Spleen (tissue), 11 donors: ENCODE data around the gene SOD1. TPM values are rescaled to one million over a fixed set of nuclear protein-coding genes. Genes with fewer than 3 reads are reported as not detected.
"Not testable (repeated sequence)": the region's sequence is repeated elsewhere in the genome, so short reads cannot be mapped to it uniquely, and the experiment has no call there.

Experiments used
- DNase-seq: peaks from one replicate; pipeline ENCODE4 v3.0.0-alpha.2; 2020
- H3K27ac ChIP-seq, 8 donors: fragments of 200-600 bp; sonication (generic) in 7 of 8; 1 replicate in 4 of 8; 2 replicates in 4 of 8; pipeline versions ENCODE4 v1.5.0 to v1.8.0; 2016 to 2021; ENCODE audit warnings: inconsistent platforms in 4 of 8, mild to moderate bottlenecking in 4 of 8, moderate library complexity in 1 of 8
- H3K27me3 ChIP-seq, 7 donors: fragments of 200-600 bp; sonication (generic) in 6 of 7; replicated peaks in 1 of 7; 1 replicate in 4 of 7; 2 replicates in 3 of 7; pipeline versions ENCODE4 v1.5.0 to v1.8.0; 2016 to 2021; ENCODE audit warnings: inconsistent platforms in 3 of 7, mild to moderate bottlenecking in 1 of 7
- H3K36me3 ChIP-seq, 6 donors: fragments of 200-600 bp; sonication (generic) in 5 of 6; 1 replicate in 4 of 6; 2 replicates in 2 of 6; pipeline versions ENCODE4 v1.5.0 to v1.8.0; 2016 to 2021; ENCODE audit warnings: inconsistent platforms in 2 of 6
- H3K4me1 ChIP-seq, 6 donors: fragments of 200-600 bp; sonication (generic) in 5 of 6; 1 replicate in 3 of 6; 2 replicates in 3 of 6; pipeline versions ENCODE4 v1.5.0 to v1.8.0; 2016 to 2021; ENCODE audit warnings: inconsistent platforms in 3 of 6
- H3K4me3 ChIP-seq, 8 donors: fragments of 200-600 bp; sonication (generic) in 7 of 8; 1 replicate in 4 of 8; 2 replicates in 4 of 8; pipeline versions ENCODE4 v1.5.0 to v1.8.0; 2016 to 2021; ENCODE audit warnings: inconsistent platforms in 4 of 8, mild to moderate bottlenecking in 4 of 8, moderate library complexity in 2 of 8
- H3K9me3 ChIP-seq, 8 donors: fragments of 200-600 bp; sonication (generic) in 7 of 8; 1 replicate in 4 of 8; 2 replicates in 4 of 8; pipeline versions ENCODE4 v1.5.0 to v1.8.0; 2016 to 2021; ENCODE audit warnings: inconsistent platforms in 4 of 8
- CTCF ChIP-seq, 11 experiments: fragments of 200-600 bp in 7 of 11; fragments of 450-650 bp in 4 of 11; sonication (generic) in 4 of 11; IDR thresholded peaks in 8 of 11; conservative IDR thresholded peaks in 3 of 11; 1 replicate in 7 of 11; 2 replicates in 4 of 11; pipeline versions ENCODE4 v1.4.0 to v1.8.0; 2016 to 2021; ENCODE audit warnings: antibody characterized with exemption in 11 of 11, inconsistent platforms in 4 of 11, mild to moderate bottlenecking in 1 of 11
- POLR2A ChIP-seq, 3 donors: fragments of 450-650 bp; IDR thresholded peaks; one replicate each; pipeline ENCODE4 v1.5.1; 2017; ENCODE audit warnings: antibody characterized with exemption in 3 of 3, mild to moderate bottlenecking in 1 of 3
- POLR2AphosphoS5 ChIP-seq, 3 donors: sonication (generic); formaldehyde crosslinking; IDR thresholded peaks; one replicate each; pipeline ENCODE4 v1.5.1; 2017; ENCODE audit warnings: antibody characterized with exemption in 3 of 3
- WGBS, 5 donors: extraction: QIAGEN DNeasy Blood & Tissue Kit in 3 of 5; methylation state at CpG; one replicate each; pipeline versions ENCODE4 v1.1.5 to v1.1.7; 2013 to 2018; 5-methylcytosine and 5-hydroxymethylcytosine counted together
- intact Hi-C: fragments of 100-400 bp; cut with DNase I; formaldehyde crosslinking; loops from one replicate; pipeline ENCODE4 v1.15.0; 2023; ENCODE audit warnings: low total_unique reads
- polyA plus RNA-seq, 3 donors: library from polyadenylated mRNA; stranded (reverse); fragments of 200-250 nt; gene quantifications; one replicate each; pipeline ENCODE4 v1.2.1, GENCODE V29; 2013
- total RNA-seq, 7 donors: library from RNA; depleted of rRNA in 3 of 7; stranded (reverse); fragments of >200 nt in 3 of 7; fragmentation: NEBNext Ultra II Directional in 4 of 7; extraction: Animal tissue kit (Norgen Biotek cat#: 25700) in 4 of 7; gene quantifications; one replicate each; pipeline versions ENCODE4 v1.1.0 to v1.2.1, GENCODE V29; 2016 to 2021
- donor health status: healthy with polysubstance abuse.
- donor health status: DM: no; HTN: no; CAD: no; lungs with moderate emphysema.
- donor health status: DM: no; HTN: no; CAD: no.
- donor health status: Bipolar disorder and iron deficiency.
- donor health status: healthy.
- donor health status: DM: no; HTN: no; CAD: no.
- donor health status: DM: yes; HTN: yes; CAD: no.

The SOD1 gene
- total and polyA plus RNA-seq, 10 donors, result 81.9 to 255 (median 128) TPM

GRCh38 chr21:31654821-31655580 is 4.5 kb upstream of the SOD1 start:
- H3K27me3 ChIP-seq, DNase-seq, H3K9me3 ChIP-seq, H3K36me3 ChIP-seq, intact Hi-C loops: not testable (repeated sequence)
- peak in 1 of 3 donors; percentile 62 for TF ChIP-seq POLR2AphosphoS5 (IDR thresholded peaks at IDR 0.05)
- H3K4me1 ChIP-seq, result peaks cover 0 to 24% (median 5%) of the 10 kb centered on the region in 6 donors
- 40 to 58% (median 47%) methylated on average over 18 to 21 of the region's 21 CpGs for WGBS, 5 donors
- H3K4me3 ChIP-seq, result peak overlapping the region in 2 of 8 donors; percentile 13 to 48
- H3K27ac ChIP-seq, result peak overlapping the region in 3 of 8 donors; percentile 38 to 44 (median 42)

GRCh38 chr21:31656199-31657095 is 3.0 kb upstream of the SOD1 start:
- no peak for TF ChIP-seq POLR2A (IDR thresholded peaks at IDR 0.05)
- TF ChIP-seq POLR2AphosphoS5 (IDR thresholded peaks at IDR 0.05), result no peak
- TF ChIP-seq CTCF (IDR thresholded peaks at IDR 0.05 in 8 of 11, conservative IDR thresholded peaks at IDR 0.05 in 3 of 11), result no peak
- Histone ChIP-seq H3K4me1 (peaks cover 8 to 39% (median 17%) of the 10 kb centered on the region in 6 donors), H3K36me3 (peaks cover 0 to 3% (median 0%) of the 10 kb centered on the region in 6 donors), H3K9me3 (no peaks in the 10 kb centered on the region), H3K27ac (no peak overlapping the region), H3K4me3 (no peak overlapping the region), H3K27me3 (no peaks in the 10 kb centered on the region)
- WGBS, 5 donors, result 85 to 90% (median 88%) methylated on average over 13 of the region's 13 CpGs
- no peak for DNase-seq
- intact Hi-C loops, result no loop called here

- H3K9me3 ChIP-seq, result no peaks in the 10 kb centered on the region
- H3K4me1 ChIP-seq, result peaks cover 12 to 55% (median 33%) of the 10 kb centered on the region in 6 donors
- DNase-seq, result no peak
- TF ChIP-seq POLR2A (IDR thresholded peaks at IDR 0.05) (no peak), POLR2AphosphoS5 (IDR thresholded peaks at IDR 0.05) (no peak), CTCF (IDR thresholded peaks at IDR 0.05 in 8 of 11, conservative IDR thresholded peaks at IDR 0.05 in 3 of 11) (no peak)
- no peak overlapping the region for H3K27ac ChIP-seq
- H3K27me3 ChIP-seq, result no peaks in the 10 kb centered on the region
- WGBS, 5 donors, result 83 to 90% (median 85%) methylated on average over 9 of the region's 9 CpGs
- intact Hi-C loops, result no loop called here
- H3K4me3 ChIP-seq, result no peak overlapping the region
- peaks cover 0 to 10% (median 0%) of the 10 kb centered on the region in 6 donors for H3K36me3 ChIP-seq
These were observed 1.4 kb upstream of the SOD1 start for GRCh38 chr21:31658053-31658452.

GRCh38 chr21:31659286-31659535 is 282 bp upstream of the SOD1 start:
- peak overlapping the region; percentile 87 to 93 (median 90) for H3K27ac ChIP-seq
- no peak for DNase-seq
- TF ChIP-seq POLR2AphosphoS5 (IDR thresholded peaks at IDR 0.05), result no peak
- no peak for TF ChIP-seq POLR2A (IDR thresholded peaks at IDR 0.05)
- no peak for TF ChIP-seq CTCF (IDR thresholded peaks at IDR 0.05 in 8 of 11, conservative IDR thresholded peaks at IDR 0.05 in 3 of 11)
- intact Hi-C loops, result no loop called here
- no peaks in the 10 kb centered on the region for H3K9me3 ChIP-seq
- no peaks in the 10 kb centered on the region for H3K27me3 ChIP-seq
- peaks cover 0 to 19% (median 3%) of the 10 kb centered on the region in 6 donors for H3K36me3 ChIP-seq
- peak overlapping the region; percentile 61 to 95 (median 82) for H3K4me3 ChIP-seq
- 0 to 2% (median 1%) methylated on average over 17 to 18 of the region's 18 CpGs for whole genome bisulfite sequencing, 5 donors
- peaks cover 18 to 66% (median 43%) of the 10 kb centered on the region in 6 donors for H3K4me1 ChIP-seq
